NCI-H1436 (cell line): ENCODE results near the gene TBC1D3B.
"Not testable (repeated sequence)": the region's sequence is repeated elsewhere in the genome, so short reads cannot be mapped to it uniquely, and the experiment has no call there.

Source experiments
- DNase-seq: peaks from one replicate; lab custom pipeline; 2025; lab: John Stamatoyannopoulos, UW

The TBC1D3B gene

DNA sequence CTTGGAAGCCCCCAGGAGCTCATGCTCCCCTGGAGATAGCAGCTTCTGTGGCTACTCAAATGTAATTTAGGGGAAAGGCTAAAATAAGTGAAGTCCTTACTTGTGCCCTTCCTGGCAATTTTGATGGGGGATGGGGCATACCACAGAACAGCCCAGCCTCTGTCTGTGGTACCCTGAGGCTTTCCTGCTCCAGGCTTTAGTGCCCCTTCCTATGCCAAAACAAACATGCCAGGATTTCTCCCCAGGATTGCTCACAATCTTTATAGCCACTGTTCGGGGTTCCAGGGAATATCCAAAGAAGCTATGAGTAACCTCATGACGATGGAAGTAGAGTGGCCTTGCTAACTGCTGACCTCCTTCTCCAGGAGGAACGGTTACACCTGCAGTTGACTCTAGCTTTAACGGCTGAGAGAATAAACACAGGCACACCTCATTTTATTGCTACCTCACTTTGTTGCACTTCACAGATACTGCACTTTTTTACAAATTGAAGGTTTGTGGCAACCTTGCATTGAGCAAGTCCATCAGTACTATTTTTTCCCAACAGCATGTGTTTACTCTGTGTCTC, 47.9 kb downstream of the TBC1D3B start:
- DNase-seq = no peak

DNA sequence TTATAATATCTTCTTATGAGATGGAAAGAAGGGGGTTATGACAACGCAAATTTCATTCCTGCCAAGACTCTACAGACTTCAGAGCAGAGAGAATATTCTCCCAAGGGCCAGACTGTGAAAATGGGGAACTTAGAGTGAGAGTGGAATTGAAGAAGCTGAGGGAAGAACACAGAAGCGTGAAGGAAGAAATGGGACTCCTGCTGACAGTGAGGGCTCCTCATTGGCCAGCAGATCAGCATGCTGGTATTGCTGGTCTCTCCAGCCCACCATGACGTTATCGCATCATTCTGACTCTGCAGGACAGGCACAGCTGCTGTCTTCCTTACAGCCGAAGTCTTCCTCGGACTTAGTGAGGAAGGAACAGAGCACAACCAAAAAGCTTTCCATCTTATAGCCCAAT, 48.5 kb downstream of the TBC1D3B start:
- DNase-seq = no peak

DNA sequence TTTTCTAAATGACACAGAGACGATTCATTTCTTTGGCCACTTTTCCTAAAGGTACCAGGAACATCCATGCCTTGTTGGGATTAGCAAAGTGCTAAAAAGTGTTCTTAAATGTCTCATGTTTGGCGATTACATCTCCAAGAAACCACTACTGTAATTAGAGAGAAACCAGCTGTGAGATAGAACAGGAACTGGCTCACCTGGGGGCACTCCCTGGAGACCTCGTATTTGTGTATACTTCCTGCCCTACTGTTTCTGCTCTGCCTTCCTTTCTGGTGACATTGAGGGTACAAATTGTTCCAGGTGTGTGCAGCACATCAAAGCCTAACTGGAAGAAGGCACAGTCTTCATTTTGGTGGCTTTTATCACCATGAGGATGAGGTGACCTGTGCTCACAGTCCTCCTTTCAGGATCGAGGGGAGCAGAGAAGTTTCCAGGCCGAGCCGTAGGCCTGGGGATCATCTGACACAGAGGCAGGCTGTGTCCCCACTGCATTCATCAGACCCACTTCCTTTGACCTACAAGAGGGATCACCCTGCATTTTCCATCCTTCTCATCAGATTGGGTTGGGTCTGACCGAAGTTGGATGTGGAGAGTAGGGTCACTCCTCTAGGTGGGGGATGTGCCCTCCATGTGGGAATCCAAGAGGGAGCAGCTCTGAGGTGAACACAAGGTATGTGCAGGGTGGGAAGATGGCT, 49.1 kb downstream of the TBC1D3B start:
- no peak for DNase-seq

DNA sequence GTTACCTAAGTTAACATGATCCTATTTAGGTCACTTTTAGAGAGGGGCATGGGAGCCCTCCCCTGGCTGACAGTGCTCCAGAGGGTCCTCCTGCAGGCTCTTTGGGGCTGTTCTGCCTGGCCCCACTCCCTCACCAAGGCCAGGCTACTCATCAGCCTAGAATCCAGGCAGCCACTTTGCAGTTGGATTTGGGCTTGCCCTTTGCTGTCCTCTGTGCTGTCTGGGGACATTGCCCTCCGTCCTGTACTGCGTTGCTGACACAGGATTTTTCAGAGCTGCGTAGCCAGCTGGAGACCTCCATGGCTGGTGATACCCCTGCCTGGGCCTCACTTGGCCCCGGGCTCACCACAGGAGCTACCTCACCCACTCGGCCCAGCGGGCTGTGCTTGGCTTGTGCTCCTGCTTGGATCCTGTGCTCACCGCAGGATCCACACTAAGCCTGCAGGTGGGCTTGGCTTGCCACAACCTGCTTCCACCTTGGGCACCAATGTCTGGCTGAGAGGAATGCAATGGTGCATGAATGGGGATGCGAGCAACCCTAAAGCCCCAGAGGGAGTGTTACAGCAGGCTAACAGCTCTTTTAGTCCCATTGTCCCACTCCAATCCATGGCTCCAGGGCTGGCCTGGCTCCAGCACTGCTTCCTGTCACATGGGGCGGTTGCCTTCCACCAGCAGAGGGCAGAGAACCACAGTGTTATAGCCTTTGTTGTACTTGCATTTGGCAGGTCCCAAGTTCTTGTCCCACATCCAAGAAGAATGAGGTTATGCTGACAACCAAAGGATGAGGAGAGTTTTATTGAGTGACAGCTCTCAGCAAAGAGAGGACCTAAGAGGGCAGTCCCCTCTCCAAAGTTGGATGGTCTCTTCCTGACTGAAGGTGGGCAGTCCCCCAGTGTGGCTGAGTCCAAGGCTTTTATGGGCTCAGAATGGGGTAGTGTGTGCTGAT, 51.3 kb downstream of the TBC1D3B start:
- DNase-seq = no peak

DNA sequence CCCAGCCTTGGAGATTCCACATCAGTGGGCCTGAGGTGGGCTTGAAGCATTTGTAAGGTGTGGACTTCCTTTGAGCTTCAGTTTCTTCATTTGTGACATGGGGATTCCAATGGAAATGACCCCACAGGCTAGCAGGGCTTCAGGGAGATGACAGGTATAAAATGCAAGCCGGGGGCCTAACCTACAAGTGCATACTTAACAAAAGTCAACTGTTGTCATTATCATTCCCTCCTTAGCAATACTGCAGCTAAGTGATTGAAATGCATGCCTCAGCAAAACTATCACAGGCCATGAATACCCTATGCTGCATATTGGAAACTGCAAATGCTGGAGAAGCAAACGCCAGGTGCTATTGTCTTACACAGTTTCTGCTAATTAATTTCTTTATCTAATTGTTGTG, 53.0 kb downstream of the TBC1D3B start:
- DNase-seq = no peak

DNA sequence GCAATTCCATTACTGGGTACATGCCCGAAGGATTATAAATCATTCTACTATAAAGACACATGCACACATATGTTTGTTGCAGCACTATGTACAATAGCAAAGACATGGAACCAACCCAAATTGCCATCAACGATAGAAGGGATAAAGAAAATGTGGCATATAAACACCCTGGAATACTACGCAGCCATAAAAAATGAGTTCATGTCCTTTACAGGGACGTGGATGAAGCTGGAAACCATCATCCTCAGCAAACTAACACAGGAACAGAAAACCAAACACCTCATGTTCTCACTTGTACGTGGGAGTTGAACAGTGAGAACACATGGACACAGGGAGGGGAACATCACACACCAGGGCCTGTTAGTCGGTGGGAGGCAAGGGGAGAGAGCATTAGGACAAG, 55.3 kb downstream of the TBC1D3B start:
- not testable (repeated sequence) for DNase-seq

DNA sequence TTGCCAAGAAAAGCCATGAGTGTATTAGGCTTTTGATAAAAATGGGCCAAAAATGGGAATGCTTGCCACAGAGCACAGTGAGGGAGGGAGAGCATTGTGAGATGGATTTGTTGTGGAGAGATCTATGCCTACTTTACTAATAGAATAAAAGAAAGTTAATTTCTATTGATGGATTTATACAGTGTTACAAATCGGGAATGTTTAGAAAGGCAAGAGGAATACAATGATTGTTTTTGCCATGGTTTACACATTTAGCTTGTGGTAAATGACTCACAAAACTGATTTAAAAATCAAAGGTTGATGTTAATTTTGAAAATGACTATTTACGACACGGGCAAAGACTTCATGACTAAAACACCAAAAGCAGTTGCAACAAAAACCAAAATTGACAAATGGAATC, 56.2 kb downstream of the TBC1D3B start:
- no peak for DNase-seq

DNA sequence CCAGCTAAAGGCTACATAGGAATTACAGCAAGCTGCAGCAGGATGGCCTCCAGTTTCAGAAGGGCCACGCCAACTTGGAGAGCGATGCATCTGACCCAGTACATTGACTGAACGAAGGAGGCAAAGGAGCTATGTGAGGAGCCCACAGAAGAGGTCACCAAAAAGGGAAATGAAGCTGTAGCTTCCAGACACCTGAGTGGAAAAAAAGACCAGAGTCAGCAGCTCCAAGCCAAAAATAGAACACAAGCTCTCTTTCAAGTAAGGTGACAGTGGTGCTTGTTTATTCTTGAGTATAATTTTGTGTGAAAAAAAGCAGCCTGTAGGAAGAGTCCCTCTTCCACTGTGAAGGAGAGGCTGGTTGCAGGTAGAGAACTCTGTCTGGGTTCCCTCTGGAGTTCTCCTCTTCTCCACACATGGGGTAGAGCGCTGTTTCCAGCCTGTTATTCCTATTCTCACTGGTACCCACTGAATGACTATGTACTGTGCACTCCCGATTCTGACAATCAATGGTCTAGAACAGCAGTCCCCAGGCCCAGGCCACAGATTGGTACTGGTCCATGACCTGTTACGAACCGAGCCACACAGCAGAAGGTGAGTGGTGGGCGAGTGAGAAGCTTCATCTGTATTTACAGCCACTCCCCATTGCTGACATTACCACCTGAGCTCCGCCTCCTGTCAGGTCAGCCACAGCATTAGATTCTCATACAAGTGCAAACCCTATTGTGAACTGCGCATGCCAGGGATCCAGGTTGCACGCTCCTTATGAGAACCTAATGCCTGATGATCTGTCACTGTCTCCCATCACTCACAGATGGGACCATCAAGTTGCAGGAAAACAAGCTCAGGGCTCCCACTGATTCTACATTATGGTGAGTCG, 57.7 kb downstream of the TBC1D3B start:
- DNase-seq = no peak

DNA sequence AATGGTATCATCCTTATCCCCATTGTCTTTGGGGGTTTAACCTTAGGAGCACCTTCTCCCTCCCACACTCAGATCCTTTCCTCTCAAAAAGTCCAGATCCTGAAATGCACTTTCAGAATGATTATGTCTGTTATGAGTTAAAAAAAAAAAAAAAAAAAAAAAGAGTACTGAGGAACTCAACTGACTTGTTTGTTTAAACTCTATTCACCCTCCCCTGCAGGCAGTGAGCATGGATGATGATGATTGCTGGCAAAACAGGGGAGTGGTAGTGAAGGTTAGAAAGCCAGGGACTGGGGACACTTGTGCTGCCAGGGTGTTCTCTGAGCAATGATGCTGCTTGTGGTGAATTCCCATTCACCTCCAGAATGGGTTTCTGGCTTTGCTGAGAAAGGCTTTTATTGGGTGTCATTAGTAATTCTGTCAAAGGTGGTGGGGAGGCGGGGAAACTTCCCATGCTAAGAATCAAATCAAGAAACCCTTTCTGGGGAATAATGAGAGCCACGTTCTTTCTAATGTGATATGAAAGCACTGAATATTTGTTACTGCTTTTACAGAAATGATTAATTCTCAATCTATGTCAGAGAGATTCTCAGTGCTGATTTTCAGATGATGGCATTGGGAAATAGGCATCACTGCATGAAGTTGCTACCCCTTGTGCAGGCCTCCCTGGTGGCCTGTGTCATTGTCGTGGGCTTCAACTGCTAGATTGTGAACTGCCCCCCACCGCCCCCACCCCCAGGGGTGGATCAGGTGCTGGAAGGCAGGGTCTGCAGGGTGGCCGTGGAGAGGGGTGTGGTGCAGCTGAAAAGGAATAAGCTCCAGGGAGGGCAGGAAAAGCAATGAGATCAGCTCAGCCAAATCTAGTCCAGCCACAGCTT, 58.7 kb downstream of the TBC1D3B start:
- no peak for DNase-seq
